ENCODE results near the gene MAGI3.
"Not testable (repeated sequence)": the region's sequence is repeated elsewhere in the genome, so short reads cannot be mapped to it uniquely, and the experiment has no call there.

The MAGI3 gene

GRCh38 chr1:113593550-113594297 is 203.4 kb downstream of the MAGI3 start:
- DNase-seq, result no peak

GRCh38 chr1:113604466-113604865 is 214.2 kb downstream of the MAGI3 start:
- not testable (repeated sequence) for DNase-seq

GRCh38 chr1:113605146-113605545 is 214.8 kb downstream of the MAGI3 start:
- no peak for DNase-seq

- no peak for DNase-seq
Measured at GRCh38 chr1:113608399-113608798, 218.1 kb downstream of the MAGI3 start.

- DNase-seq, result no peak
Measured at GRCh38 chr1:113610372-113610771, 220.1 kb downstream of the MAGI3 start.

- no peak for DNase-seq
Measured at GRCh38 chr1:113615425-113615824, 225.1 kb downstream of the MAGI3 start.

GRCh38 chr1:113616156-113616555 is 225.8 kb downstream of the MAGI3 start:
- DNase-seq, result no peak

GRCh38 chr1:113617438-113618141 is 227.3 kb downstream of the MAGI3 start:
- no peak for DNase-seq

- DNase-seq, result no peak
Measured at GRCh38 chr1:113628997-113629396, 238.7 kb downstream of the MAGI3 start.

- DNase-seq, result no peak
Measured at GRCh38 chr1:113630340-113631327, 240.3 kb downstream of the MAGI3 start.

GRCh38 chr1:113641396-113641795 is 251.1 kb downstream of the MAGI3 start:
- DNase-seq, result no peak

GRCh38 chr1:113647164-113647563 is 256.8 kb downstream of the MAGI3 start:
- no peak for DNase-seq

- no peak for DNase-seq
Measured at GRCh38 chr1:113648478-113648877, 258.2 kb downstream of the MAGI3 start.

GRCh38 chr1:113652771-113653170 is 262.5 kb downstream of the MAGI3 start:
- no peak for DNase-seq

GRCh38 chr1:113653741-113654140 is 263.4 kb downstream of the MAGI3 start:
- no peak for DNase-seq

- DNase-seq, result no peak
Measured at GRCh38 chr1:113654883-113655282, 264.6 kb downstream of the MAGI3 start.

GRCh38 chr1:113657126-113657525 is 266.8 kb downstream of the MAGI3 start:
- DNase-seq, result no peak

- DNase-seq, result no peak
Measured at GRCh38 chr1:113657556-113658063, 267.3 kb downstream of the MAGI3 start.

- no peak for DNase-seq
Measured at GRCh38 chr1:113659035-113659434, 268.7 kb downstream of the MAGI3 start.

- no peak for DNase-seq
Measured at GRCh38 chr1:113659556-113659955, 269.2 kb downstream of the MAGI3 start.

GRCh38 chr1:113660088-113660487 is 269.8 kb downstream of the MAGI3 start:
- DNase-seq, result no peak

GRCh38 chr1:113662101-113662500 is 271.8 kb downstream of the MAGI3 start:
- no peak for DNase-seq

All from GOT3 (cell line).